Smooth muscle cell of the pulmonary artery (primary cell): ENCODE measurements around the gene FAM193B. TPM values are rescaled to one million over a fixed set of nuclear protein-coding genes. Genes with fewer than 3 reads are reported as not detected.

Experiments used
- total RNA-seq: library from RNA; depleted of rRNA; stranded (reverse); fragments of >200 nt; gene quantifications from 2 replicates; pipeline ENCODE4 v1.2.3, GENCODE V29; 2014

Gene FAM193B
- total RNA-seq: 23.2 and 28.4 TPM in 2 replicates

GRCh38 chr5:177554474-177555111 lies at the start of gene FAM193B:
Gene FAM193B (minus strand): TSS chr5:177554563. CDS start chr5:177554458, 105 bp downstream.

GRCh38 chr5:177599731-177600507 lies 45.6 kb upstream of the FAM193B start, which contains the start of gene B4GALT7:
Gene B4GALT7 (plus strand): TSS chr5:177600132. CDS start chr5:177600211, 79 bp downstream.

GRCh38 chr5:177592010-177592834 lies 37.9 kb upstream of the FAM193B start, which contains the start of gene TMED9:
Gene TMED9 (plus strand): TSS chr5:177592203. CDS start chr5:177592215, 12 bp downstream.

DNA sequence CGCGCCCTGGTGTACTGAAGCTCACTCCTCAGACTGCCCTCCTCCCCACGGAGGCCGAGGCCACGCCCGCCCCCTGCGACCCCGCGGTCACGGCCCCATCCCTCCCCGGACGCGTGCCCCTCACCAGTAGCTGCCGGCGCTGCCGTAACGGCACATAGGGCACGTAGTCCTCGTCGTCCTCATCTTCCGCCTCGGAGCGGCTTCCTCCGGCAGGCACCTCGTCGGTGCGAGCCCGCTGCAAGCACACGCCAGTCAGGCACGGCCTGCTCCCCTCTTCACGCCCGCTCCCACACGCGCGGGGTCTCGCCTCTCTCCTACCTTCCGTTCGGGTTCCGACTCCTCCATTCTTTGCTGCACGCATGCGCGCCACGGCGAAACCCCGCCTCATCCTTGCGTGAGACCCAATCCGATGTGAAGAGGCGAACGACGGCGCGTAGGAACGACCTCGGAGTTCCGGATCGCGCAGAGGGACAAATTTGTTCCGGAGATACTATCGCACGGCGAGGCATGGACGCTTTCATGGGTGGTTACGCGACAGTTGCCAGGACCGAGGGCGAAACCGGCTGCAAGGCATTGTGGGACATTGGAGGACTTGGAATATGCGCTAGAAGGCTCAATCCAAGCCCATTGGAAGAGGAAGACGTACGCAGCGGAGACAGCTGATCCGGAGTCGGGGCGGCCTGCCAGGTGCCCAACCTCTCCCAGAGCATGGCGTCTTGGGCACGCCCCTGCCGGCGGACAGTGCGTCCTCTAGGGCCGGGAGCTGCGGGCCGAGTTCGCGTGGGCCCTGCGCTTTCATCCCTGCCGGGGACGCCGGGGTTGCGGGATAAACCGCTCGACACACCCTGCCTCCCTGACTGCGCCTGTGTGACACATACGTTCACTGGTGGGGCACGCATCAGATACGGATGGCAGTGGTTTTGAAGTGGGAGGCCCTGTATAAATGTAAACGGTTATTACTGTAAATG lies 37.5 kb downstream of the FAM193B start, which contains the start of gene DDX41:
Gene DDX41 (minus strand): TSS at position 361 of the 968 bp plus-strand sequence. CDS start 16 bp downstream, at position 345.

DNA sequence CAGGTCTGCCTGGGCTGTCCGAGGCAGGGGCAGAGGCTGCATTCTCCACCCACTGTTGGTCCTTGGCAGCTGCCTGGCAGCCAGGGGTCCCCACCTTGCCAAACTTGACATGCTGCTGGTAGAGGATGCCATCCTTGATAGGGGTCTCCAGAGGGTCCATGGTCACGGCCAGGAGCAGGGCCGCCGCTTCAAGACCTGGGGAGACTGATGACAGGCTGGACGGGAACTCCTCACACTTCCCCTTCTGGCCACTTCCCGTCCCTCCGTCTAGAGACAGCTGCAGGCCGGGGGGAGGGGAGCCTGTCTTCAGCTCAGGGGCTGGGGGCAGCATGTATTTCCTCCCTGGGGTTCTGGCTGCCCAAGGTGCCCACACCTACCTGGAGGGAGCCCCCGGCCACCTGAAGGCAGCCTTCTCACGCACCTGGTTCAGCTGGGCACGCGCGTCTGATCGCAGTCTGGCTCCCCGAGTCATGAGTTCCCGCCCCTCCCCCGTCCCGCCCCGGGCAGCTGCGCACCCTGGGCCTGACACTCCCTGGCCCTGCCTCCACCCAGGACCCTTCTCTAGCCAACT lies 44.9 kb downstream of the FAM193B start, which contains the start of gene DOK3:
Gene DOK3 (minus strand): TSS at position 446 of the 571 bp plus-strand sequence. CDS start 286 bp downstream, at position 160.

GRCh38 chr5:177497292-177498012 lies 56.9 kb downstream of the FAM193B start, which contains the start of gene PDLIM7:
Gene PDLIM7 (minus strand): TSS chr5:177497604. CDS start chr5:177496512, 1,092 bp downstream.

GRCh38 chr5:177473443-177474001 lies 80.8 kb downstream of the FAM193B start, which contains the start of gene DBN1:
Gene DBN1 (minus strand): TSS chr5:177473634. CDS start chr5:177473521, 113 bp downstream.

Other genes with a start within 250 kb of the FAM193B start
- 2.6 and 5.0 TPM in 2 replicates for gene MXD3, start 242.7 kb downstream of the FAM193B start, total RNA-seq
- 456 and 488 TPM in 2 replicates for gene LMAN2, start 202.9 kb downstream of the FAM193B start, total RNA-seq
- gene RGS14, start 196.6 kb downstream of the FAM193B start, total RNA-seq: 2.7 and 3.3 TPM in 2 replicates
- gene SLC34A1, start 170.1 kb downstream of the FAM193B start, total RNA-seq: not detected in 2 replicates
- gene PFN3, start 153.9 kb downstream of the FAM193B start, total RNA-seq: not detected in 2 replicates
- 0.17 TPM in 1 of 2 replicates, not detected in the other for gene F12, start 145.0 kb downstream of the FAM193B start, total RNA-seq
- 14.5 and 19.7 TPM in 2 replicates for gene GRK6, start 127.9 kb downstream of the FAM193B start, total RNA-seq
- 5.7 and 11.4 TPM in 2 replicates for gene PRR7, start 107.7 kb downstream of the FAM193B start, total RNA-seq
- 86.1 and 86.8 TPM in 2 replicates for gene DBN1, start 80.9 kb downstream of the FAM193B start, total RNA-seq
- gene PDLIM7, start 57.0 kb downstream of the FAM193B start, total RNA-seq: 146 and 192 TPM in 2 replicates
- 5.3 and 6.7 TPM in 2 replicates for gene DOK3, start 44.7 kb downstream of the FAM193B start, total RNA-seq
- gene DDX41, start 37.6 kb downstream of the FAM193B start, total RNA-seq: 124 and 165 TPM in 2 replicates
- gene TMED9, start 37.6 kb upstream of the FAM193B start, total RNA-seq: 253 and 380 TPM in 2 replicates
- 56.6 and 79.8 TPM in 2 replicates for gene B4GALT7, start 45.6 kb upstream of the FAM193B start, total RNA-seq
- gene FAM153A, start 228.3 kb upstream of the FAM193B start, total RNA-seq: 0.10 and 0.20 TPM in 2 replicates